ENCODE results near the gene HECTD3.

Gene HECTD3

DNA sequence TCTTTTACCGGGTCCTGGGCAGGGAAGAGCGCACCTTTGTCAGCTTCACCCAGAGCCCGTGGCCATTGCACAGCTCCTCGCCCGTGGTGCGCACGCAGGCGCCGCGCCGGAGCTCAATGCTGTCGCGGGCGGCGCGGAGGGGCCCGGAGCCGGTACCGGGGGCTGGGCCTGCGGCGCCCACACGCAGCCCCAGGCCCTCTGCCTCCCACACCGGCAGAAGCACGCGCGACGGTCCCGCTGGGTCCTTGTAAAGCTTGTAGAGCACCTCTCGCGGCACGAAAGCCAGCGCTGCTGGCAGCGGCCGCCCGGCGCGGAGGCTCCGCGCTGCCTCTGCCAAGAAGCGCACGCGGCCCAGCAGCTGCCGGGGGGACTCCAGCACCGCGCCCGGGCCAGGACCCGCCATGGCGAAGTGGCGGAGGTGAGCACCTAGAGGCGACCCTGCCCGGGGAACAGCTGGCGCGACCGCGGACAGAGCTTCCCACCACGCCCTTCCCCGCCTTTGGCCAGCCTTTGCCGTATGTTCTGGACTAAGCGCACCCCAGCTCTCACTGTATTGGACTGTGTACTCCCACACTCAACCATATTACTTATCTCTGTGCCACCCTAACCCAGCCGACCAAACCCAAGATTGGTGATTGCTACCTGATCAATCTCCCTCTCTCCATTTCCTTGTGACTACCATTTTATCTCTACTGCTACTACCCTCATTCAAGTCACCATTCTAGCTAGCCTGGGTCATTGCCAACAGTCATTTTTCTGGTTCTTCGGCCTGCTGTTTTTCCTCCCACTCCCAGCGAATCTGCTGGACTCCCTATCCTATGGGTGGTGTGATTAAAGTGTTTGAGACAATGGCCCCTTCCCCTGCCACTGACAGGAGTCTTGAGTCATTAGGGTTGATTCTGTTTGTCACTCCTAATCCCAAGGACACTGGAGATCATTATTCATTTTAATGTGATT is at the start of gene HECTD3:
TSS of gene HECTD3 (minus strand) at position 470 of the 957 bp plus-strand sequence. CDS start at position 403, 67 bp downstream.
- DNase-seq (ENCODE audit: low spot score): peak; percentile 87

DNA sequence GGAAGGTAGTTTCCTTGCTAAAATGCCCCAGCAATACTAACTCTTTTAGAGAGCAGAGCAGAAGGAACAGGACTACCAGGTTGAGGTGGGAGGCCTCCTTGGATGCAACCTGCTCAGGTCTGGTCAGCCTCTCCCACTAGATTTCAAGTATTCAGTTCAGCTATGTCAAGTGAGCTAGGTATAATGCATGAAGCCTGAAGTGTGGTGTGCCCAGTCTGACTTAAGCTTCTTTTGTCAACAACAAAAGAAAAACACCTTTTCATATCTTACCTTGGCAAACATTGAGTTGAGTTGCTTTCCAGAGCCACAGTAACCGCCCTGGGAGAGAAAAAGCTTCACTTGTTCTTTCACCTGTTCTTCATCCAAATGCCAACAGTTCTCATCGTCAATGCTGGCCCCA is 48.7 kb upstream of the HECTD3 start:
- no peak for DNase-seq (ENCODE audit: low spot score)

DNA sequence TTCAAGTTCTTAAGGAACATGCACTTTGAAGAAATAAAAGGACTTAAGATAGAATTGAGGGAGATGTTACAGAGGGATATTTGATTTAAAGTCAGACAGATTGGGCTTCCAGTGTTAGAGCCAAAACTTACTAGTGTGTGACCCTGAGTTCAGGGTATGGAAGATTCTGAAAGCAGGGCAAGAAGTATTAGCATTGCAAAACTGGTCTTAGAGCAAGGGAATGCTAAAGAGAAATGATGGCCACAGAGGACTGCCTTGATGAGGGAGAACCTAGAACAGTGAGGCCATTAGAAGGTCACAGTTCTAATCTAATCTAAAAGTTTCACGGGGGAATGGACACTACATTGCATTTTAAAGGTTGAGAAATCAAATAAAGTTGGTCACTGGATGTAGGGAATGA is 46.4 kb upstream of the HECTD3 start:
- DNase-seq (ENCODE audit: low spot score): no peak

DNA sequence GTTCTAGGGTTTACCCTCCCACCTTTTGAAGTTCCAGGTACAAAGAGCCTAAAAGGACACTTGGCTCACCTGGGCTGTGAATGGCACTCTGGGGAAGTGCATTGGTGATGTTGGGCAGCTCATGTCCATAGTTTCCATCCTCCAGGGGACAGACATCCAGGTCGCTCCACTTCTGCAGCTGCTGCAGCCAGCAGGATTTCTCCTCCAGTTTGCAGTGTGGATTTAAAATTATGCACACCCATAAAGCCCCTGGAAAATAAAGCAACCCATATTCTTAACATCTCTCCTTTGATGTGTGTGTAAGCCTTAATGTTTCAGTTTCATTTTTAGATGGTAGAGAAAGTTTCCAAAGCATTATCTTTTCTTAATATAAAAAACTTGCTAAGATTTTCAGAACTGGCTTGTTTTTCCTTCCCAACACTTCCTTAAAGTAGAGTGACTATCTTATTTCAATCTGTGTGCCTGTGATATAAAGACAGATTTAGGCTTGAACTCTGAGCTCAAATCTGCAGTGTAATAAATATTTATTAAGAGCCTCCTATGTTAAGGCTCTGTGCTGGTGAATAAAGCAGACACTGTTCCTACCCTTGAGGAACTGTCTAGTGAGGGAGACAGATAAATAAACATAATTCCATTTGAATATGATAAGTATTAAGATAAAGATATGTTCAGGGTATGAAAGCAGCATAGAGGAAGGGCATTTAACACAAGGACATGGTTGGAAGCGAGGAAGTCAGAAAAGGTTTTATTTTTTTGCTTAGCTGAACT is 40.1 kb upstream of the HECTD3 start:
- DNase-seq (ENCODE audit: low spot score): no peak

DNA sequence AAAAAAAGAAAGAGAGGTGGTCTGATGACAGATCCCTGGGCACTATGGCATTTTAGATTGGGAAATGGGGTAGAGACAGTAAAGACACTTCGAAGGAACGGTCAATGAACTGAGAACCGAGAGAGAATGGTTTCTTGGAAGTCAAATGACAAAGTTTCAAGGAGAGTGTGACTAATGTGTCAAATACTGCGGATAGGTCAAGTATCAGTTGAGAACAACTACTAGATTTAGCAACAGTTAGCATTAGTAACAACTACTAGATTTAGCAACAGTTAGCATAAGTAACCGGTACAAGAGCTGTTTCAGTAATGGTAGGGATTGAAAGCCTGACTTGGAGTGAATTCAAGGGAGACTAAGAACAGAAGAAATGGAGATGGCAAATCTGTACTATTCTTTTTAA is 35.9 kb upstream of the HECTD3 start:
- no peak for DNase-seq (ENCODE audit: low spot score)

DNA sequence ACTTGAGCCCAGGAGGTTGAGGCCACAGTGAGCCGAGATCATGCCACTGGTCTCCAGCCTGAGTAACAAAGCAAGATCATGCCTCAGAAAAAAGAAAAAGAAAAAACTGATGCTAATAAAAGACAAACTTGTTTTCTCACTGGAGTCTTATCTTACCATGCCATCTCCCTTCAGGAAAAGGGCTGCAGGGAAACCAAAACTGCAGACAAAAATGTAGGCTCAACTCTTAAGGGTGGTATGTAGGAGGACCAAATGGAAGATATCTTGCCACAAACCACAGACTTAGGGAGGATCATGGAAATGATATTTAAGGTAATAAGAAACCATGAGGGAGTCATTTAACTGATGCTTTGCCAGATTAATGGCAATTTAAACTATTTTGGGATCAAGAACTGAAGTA is 33.8 kb upstream of the HECTD3 start:
- DNase-seq (ENCODE audit: low spot score): no peak

DNA sequence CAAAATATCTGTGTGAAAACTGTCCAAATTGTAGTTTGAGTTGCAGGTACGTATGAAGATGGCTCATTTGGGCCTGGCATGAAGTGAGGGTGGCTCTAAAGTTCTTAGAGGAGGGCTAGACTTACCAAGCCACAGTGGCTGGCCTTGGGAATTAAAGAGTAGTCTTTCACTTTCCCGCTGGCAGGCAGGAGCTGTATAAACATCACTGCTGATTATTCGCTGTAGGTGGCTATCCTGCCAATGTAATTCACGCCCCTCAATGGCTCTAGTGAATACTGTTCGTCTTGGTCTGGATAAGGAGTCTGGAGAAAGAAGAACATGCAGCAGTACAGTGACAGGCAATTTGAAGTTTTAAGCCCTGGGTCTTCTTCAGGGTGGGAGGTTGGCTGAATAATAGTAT is 32.0 kb upstream of the HECTD3 start:
- DNase-seq (ENCODE audit: low spot score): no peak

DNA sequence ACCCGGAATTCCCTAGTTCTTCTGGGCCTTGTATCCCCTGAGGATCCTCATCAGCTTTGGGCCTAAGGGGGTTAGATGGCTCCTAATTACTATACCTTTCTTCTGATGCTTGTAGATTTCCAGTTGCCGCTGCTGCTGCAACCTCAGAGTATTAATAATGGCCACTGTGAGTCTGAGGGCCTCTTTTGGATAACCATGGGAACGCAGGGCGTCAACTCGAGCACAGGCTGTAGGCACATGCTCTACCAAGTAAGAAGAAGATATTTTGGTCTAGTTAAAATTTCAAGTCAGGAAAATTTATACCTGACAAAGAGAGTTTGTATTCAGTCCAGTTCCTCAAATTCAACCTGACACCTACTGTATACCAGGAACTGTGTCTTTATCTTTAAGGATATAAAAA is 29.2 kb upstream of the HECTD3 start:
- DNase-seq (ENCODE audit: low spot score): no peak

DNA sequence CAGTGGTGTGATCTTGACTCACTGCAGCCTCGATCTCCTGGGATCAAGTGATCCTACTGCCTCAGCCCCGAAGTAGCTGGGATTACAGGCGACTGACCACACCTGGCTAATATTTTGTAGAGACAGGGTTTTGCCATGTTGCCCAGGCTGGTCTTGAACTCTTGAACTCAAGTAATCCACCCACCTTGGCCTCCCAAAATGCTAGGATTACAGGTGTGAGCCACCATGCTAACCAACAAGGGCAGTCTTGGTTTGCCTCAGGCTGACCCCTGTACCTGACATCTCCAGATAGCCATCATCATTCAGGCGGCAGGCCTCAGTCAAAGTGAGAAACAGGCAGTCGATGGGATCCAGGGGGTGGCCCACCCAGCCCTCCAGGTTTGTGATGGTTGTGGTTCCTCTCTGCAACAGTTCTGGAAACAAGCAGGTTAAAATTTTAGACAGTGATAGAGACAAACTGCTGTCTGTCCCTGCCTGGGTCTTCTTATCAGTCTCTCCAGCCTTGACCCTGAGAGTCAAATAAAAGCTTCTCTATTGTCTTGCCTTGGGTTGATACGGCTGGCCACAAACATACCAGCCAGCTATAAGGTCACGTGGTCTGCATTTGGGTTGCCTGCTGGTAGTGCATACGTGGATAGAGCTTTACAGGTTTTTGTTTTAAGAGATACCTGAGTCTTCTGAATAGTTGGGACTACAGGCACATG is 27.7 kb upstream of the HECTD3 start:
- no peak for DNase-seq (ENCODE audit: low spot score)

DNA sequence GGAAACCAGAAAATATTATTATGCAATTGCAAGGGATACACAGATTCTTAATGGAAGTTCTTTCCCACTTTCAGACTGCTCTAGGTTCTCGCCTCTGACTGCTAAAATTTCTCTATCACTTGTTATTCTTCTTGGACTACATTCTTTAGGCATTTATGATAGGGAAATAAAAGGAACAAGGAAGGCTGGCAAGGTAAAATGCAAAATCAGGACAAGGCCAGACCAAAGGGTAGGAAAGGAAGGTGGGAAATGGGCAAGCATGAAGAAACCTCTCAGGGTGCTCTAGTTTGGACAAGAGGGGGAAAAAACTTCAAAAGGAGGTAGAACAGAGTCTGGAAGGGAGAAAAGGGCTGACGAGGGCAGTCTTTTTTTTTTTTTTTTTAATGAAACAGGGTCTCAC is 27.1 kb upstream of the HECTD3 start:
- no peak for DNase-seq (ENCODE audit: low spot score)

DNA sequence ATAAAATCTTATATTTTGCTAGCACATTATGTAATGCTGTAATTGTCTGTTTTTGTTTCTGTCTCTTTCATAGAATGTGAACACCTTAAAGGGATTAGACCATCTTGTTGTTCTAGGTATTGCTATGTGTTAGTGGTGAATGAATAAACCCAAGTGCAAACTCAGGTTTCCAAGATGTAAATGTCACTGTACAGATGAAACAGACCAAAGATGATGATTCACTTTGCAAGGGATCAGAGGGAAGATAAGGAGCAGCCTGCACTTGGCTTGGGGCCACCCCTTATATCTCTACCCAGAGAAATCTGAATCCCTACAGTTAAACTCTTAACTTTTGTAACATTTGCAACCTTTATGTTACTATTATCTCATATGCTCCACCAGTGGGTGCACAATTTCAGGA is 26.3 kb upstream of the HECTD3 start:
- DNase-seq (ENCODE audit: low spot score): no peak

DNA sequence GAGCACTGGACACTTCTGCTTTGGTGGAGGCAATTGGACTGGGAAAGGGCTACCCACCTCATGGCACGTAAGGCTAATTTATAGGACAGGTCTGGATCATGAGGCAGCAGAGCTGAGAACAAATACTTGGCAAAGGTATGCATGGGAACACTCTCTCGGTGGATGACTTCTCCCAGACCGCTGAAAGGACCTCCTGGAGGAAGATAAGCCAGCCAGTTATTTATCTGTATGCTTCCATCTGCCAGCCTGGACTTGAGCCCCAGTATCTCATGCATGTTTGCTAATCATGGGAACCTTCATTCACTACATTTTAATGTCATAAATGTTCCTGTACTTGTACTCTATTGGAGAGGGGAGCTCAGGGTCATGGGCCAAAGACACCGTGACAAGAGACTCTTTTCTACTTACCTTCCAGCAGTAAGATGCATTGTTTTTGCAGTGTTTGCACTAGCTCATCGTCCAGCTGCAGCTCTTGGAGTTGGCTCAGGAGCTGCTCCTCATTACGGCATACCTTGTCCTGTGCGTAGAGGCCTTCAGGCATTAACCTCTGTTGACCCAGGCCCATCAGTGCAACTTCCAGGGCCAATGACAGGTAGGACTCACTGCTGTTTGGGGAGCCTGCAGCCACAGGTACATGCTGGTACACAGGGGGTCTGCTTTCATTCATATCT is 24.6 kb upstream of the HECTD3 start:
- DNase-seq (ENCODE audit: low spot score): no peak

DNA sequence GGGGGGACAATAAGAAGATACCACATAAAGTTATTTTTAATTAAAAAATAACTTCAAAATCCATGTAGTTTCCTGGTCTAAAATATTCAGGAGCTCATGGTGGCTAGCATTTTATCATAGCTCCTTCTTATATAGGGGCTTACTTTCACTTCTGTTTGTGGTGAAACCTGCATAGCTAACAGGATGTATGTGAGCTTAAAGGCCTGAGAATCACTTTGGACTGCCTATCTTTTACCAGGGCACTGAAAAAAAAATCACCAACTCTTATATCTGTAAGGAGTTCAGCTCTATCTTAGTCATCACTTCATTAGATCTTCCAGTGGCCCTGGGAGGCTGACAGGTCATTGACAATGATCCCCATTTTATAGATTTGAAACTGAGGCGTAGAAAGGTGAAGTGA is 22.2 kb upstream of the HECTD3 start:
- no peak for DNase-seq (ENCODE audit: low spot score)

DNA sequence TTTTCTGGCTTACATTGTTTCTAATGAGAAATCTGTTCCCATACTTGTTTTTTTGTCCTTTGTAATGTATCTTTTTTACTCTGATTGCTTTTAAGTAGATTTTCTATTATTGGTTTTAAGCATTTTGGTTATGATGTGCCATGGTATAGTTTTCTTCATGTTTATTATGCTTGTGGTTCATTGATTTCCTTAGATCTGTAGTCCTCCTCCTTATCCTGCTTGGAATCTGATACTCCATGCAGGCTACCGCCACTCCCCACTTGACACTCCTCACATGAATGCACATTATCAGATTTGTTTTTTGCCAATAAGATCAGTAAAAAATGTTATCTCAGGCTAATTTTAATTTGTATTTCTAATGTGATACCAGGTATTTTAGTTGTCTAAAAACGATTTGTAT is 21.7 kb upstream of the HECTD3 start:
- no peak for DNase-seq (ENCODE audit: low spot score)

DNA sequence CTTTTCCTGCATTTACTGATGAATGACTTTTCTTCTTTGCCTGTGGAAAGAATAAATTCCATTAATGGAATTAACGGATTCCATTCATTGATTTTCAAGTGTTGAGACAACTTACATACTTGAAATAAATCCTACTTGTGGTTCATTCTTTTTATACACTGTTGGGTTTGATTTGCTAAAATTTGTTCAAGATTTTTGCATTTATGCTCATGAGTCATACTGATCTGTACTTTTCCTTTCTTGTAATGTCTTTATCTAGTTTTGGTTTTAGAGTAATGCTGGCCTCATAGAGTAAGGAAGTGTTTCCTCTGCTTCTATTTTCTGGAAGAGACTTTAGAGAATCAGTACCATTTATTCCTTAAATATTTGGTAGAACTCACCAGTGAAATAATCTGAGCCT is 15.3 kb upstream of the HECTD3 start:
- DNase-seq (ENCODE audit: low spot score): no peak

DNA sequence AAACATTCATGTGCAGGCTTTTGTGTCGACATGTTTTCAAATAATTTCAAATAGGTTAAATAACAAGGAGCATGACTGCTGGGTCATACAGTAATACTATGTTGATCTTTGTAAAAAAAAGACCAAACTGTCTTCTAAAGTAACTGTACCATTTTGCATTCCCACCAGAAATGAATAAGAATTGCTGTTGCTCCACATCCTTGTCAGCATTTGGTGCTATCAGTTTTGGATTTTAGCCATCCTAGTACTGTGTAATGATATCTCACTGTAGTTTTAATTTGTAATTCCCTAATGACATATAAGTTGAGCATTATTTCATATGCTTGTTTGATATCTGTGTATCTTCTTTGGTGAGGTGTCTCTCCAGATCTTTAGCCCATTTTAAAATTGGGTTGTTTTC is 12.5 kb upstream of the HECTD3 start:
- DNase-seq (ENCODE audit: low spot score): no peak

DNA sequence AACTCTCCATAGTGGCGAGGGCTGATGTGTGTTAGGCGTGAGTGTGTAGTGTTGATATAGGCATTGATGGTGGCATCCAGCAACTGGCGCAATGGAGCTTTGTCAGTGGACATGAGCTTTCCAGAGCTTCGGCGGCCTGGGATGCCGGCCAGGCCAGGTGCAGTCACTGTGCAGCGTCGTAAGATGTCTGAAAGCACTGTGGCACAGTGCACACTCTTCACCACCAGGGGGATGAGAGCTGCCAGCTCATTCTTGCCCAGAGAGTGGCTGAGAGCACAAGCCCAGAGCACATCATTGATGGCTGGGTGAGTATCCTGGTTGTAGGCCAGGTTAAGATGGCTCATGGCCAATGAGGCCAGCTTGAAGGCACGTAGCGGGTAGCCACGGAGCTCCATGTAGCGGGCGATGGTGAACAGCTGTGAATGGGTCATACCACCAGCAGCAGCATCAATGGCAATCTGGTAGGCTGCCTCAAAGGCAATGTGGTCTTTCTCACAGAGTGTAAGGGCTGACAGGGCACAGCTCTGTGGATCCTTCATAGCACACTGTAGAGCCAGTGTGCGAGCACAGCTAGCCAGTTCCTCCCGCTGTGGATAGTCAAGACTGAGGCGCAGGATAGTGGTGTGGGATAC is 7.6 kb upstream of the HECTD3 start:
- peak; percentile 49 for DNase-seq (ENCODE audit: low spot score)

DNA sequence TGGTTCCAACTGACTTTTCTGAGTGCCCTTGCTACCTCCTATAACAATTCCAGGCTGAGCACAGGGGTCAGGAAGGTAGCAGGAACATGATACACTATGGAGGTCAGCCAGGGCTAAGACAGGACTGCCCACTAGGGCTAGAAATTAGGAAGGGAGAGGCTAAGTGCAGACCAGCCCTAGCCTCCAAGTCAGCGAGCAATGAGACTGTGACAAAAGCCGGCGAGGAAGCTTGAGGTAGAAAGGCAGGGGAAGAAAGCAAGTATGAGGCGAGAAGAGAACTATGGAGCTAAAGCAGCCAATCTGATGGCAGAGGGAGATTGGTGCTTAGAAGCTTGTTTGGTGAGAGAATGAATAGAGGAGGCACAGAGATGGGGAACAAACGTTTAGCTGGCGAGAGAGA is 5.6 kb upstream of the HECTD3 start:
- no peak for DNase-seq (ENCODE audit: low spot score)

DNA sequence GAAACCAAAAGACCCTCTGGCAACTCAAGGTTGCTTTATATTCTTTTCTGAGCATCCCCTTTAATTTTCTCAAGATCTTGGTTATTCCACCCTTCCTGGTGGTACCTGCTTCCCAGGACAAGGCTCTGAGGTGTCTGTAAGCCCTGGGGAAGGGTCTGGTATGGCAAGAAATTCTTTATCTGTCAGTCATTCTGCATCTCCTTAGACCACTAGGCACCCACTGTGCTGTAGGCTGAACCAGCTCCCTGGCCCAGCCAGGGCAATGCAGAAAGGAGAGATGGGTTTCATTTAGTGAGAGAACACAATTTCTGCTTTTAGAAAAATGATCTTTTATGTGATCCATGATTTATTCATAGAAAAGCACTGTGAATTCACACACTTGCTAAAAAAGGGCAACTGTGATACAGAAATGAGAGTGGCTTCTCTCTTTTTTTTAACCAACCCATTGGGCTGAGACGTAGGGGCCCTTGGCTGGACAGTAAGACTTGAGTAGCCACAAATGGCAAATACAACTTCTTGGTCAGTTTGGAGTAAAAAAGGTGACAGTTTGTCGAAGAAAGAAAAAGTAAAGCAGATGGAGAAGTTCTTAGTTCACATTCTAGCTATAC is 5.1 kb upstream of the HECTD3 start:
- no peak for DNase-seq (ENCODE audit: low spot score)

DNA sequence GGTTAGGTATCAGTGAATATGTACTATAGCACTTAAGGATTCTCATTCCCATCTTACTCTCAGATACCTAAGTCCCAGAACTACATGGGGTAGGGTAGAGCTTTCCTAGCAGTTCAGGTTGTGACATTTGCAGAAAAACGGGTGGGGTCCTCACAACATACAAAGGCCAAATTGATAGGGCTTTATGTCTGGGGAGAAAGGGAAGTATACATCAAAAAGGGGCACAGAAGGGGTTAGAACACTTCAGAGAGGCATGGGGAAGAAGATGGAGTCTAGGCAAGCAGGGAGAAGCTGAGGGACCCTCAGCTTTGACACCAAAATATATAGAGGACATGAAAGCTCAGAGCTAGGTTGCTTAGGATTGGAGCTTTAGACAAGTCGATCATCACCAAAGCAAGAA is 4.6 kb upstream of the HECTD3 start:
- DNase-seq (ENCODE audit: low spot score): no peak
